Neural progenitor cell (in vitro differentiated cells): ENCODE measurements around the gene CD164.

Experiments used
- EZH2 ChIP-seq: fragments of 200-600 bp; sonication (generic); IDR thresholded peaks from 2 replicates; pipeline ENCODE4 v1.6.1; 2017; ENCODE audit warnings: antibody characterized with exemption, mild to moderate bottlenecking, moderate library complexity
- TF ChIP-seq, protein P1 (sequence below): fragments of 200-600 bp; sonication (generic); IDR thresholded peaks from 2 replicates; pipeline ENCODE4 v1.5.1; 2017; ENCODE audit warnings: antibody characterized with exemption, mild to moderate bottlenecking

DNA sequence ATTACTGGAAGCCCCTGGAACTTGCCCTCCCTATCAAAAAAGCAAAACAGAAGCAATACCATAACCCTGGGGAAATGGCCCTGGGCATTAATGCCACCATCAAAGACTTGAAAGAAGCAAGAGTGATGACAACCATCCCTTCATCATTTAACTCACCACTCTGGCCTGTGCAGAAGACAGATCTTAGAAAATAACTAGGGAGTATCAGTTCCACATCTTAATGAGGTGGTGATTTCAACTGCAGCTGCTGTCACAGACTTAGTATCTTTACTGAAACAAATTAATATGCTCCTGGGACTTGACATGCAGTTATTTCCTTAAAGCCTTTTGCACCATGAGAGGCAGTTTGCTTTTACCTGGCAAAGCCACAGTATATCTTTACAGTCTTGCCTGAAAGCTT, 24.1 kb downstream of the CD164 start:
- TF ChIP-seq, protein P1, sequence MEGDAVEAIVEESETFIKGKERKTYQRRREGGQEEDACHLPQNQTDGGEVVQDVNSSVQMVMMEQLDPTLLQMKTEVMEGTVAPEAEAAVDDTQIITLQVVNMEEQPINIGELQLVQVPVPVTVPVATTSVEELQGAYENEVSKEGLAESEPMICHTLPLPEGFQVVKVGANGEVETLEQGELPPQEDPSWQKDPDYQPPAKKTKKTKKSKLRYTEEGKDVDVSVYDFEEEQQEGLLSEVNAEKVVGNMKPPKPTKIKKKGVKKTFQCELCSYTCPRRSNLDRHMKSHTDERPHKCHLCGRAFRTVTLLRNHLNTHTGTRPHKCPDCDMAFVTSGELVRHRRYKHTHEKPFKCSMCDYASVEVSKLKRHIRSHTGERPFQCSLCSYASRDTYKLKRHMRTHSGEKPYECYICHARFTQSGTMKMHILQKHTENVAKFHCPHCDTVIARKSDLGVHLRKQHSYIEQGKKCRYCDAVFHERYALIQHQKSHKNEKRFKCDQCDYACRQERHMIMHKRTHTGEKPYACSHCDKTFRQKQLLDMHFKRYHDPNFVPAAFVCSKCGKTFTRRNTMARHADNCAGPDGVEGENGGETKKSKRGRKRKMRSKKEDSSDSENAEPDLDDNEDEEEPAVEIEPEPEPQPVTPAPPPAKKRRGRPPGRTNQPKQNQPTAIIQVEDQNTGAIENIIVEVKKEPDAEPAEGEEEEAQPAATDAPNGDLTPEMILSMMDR: no peak
- TF ChIP-seq EZH2: no peak
